Measurements from ENCODE around the gene SLFN14.
"Not testable (repeated sequence)": the region's sequence is repeated elsewhere in the genome, so short reads cannot be mapped to it uniquely, and the experiment has no call there.

Gene SLFN14

GRCh38 chr17:35521150-35521549 is 39.5 kb downstream of the SLFN14 start:
- TF ChIP-seq, protein P1, sequence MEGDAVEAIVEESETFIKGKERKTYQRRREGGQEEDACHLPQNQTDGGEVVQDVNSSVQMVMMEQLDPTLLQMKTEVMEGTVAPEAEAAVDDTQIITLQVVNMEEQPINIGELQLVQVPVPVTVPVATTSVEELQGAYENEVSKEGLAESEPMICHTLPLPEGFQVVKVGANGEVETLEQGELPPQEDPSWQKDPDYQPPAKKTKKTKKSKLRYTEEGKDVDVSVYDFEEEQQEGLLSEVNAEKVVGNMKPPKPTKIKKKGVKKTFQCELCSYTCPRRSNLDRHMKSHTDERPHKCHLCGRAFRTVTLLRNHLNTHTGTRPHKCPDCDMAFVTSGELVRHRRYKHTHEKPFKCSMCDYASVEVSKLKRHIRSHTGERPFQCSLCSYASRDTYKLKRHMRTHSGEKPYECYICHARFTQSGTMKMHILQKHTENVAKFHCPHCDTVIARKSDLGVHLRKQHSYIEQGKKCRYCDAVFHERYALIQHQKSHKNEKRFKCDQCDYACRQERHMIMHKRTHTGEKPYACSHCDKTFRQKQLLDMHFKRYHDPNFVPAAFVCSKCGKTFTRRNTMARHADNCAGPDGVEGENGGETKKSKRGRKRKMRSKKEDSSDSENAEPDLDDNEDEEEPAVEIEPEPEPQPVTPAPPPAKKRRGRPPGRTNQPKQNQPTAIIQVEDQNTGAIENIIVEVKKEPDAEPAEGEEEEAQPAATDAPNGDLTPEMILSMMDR (IDR thresholded peaks at IDR 0.05; ENCODE audit: insufficient read depth, missing control alignments): no peak
- DNase-seq (ENCODE audit: insufficient read length, low spot score): no peak
- FAIRE-seq: no peak

DNA sequence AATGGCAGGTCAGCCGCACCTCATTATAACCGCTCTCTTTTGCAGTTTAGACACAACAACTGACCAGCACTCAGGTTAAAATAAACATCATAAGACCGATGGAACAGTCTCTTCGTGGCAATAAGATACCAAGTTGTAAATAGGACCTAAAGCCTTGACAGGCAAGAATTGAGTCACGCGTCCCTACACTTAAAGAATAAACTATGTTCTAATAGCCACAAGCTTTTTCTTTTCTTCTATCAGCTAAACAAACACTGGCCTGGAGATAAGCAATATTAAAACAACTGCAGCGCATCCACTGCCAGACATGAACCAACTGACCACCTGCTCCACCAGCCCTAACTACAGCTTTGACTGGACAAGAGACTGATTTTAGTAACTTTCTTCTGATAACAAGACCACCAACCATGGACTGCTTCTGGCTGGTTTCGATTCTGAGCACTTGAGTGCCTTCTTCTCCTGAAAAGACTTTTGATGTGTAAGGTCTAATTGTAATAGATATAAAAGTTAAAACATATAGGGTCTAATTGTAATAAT is 40.6 kb downstream of the SLFN14 start:
- no peak for FAIRE-seq
- TF ChIP-seq, protein P1 (IDR thresholded peaks at IDR 0.05; ENCODE audit: insufficient read depth, missing control alignments): no peak
- DNase-seq (ENCODE audit: insufficient read length, low spot score): no peak

- TF ChIP-seq, protein P1 (IDR thresholded peaks at IDR 0.05; ENCODE audit: insufficient read depth, missing control alignments): no peak
- DNase-seq (ENCODE audit: insufficient read length, low spot score): no peak
- FAIRE-seq: no peak
These were observed 41.2 kb downstream of the SLFN14 start for GRCh38 chr17:35519439-35519838.

- not testable (repeated sequence) for DNase-seq (ENCODE audit: insufficient read length, low spot score); FAIRE-seq
These were observed 42.2 kb downstream of the SLFN14 start for GRCh38 chr17:35518431-35518830.

DNA sequence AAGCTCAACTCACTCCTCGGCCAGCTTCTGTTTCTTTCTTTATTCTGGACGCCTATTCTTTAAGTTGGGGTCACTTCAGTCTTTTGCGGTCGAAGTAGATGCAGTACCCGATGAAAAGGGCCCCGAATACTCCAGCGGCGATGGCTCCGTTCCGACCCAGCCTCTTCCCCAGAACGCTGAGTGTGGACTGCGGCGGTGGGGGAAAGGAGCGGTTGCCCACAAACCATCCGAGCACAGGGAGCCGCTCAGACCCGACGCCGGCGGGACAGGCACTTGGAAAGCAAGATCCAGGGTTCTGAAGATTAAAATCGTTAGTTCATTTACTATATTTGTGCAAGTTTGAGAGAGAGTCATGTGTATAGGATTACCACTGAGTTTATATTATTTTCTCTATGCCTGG is 45.6 kb downstream of the SLFN14 start:
- DNase-seq (ENCODE audit: insufficient read length, low spot score) (no peak), FAIRE-seq (no peak)
- TF ChIP-seq, protein P1 (IDR thresholded peaks at IDR 0.05; ENCODE audit: insufficient read depth, missing control alignments): no peak

GRCh38 chr17:35514564-35514963 is 46.1 kb downstream of the SLFN14 start:
- TF ChIP-seq, protein P1 (IDR thresholded peaks at IDR 0.05; ENCODE audit: insufficient read depth, missing control alignments): no peak

More at GRCh38 chr17:35514564-35514963, 46.1 kb downstream of the SLFN14 start:
- FAIRE-seq: no peak
- DNase-seq (ENCODE audit: insufficient read length, low spot score): no peak
